HUES6 (cell line): Measurements from ENCODE around the gene PARD3.
"Not testable (repeated sequence)": the region's sequence is repeated elsewhere in the genome, so short reads cannot be mapped to it uniquely, and the experiment has no call there.

Source experiments
- H3K27ac ChIP-seq: 2 replicates; pipeline ENCODE4 v1.7.0; 2013; ENCODE audit warnings: low read depth, mild to moderate bottlenecking, low read length, inconsistent platforms
- H3K27me3 ChIP-seq: 2 replicates; pipeline ENCODE4 v1.6.1; 2013; ENCODE audit warnings: low read length; ENCODE audit not compliant: control insufficient read depth, insufficient read depth
- H3K36me3 ChIP-seq: 2 replicates; pipeline ENCODE4 v1.6.1; 2013; ENCODE audit warnings: low read length; ENCODE audit not compliant: control insufficient read depth, insufficient read depth
- H3K4me1 ChIP-seq: 2 replicates; pipeline ENCODE4 v1.6.1; 2013; ENCODE audit warnings: low read length; ENCODE audit not compliant: control insufficient read depth, insufficient read depth
- H3K4me3 ChIP-seq: 2 replicates; pipeline ENCODE4 v1.5.1; 2013; ENCODE audit warnings: low read depth, low read length
- H3K9ac ChIP-seq: one replicate; pipeline ENCODE4 v1.6.1; 2013; ENCODE audit warnings: mild to moderate bottlenecking, low read length
- H3K9me3 ChIP-seq: 2 replicates; pipeline ENCODE4 v1.6.1; 2013; ENCODE audit warnings: low read depth, low read length; ENCODE audit not compliant: control insufficient read depth, insufficient read depth

The PARD3 gene

DNA sequence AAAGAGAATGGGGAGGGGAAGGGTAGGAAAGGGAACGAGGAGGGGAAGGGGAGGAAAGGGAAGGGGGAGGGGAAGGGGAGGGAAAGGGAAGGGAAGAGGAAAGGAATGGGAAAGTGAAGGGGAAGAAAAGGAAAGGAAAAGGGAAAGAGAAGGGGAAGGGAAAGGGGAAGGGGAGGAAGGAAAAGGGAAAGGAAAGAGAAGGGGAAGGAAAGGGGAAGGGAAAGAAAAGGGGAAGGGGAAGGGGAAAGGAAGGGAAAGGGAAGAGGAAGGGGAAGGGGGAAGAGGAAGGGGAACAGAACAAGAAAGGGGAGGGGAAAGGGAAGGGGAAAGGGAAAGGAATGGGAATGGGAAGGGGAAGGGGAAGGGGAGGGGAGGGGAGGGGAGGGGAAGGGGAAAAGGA, 352.1 kb downstream of the PARD3 start:
- H3K27ac ChIP-seq: no peak overlapping the region

DNA sequence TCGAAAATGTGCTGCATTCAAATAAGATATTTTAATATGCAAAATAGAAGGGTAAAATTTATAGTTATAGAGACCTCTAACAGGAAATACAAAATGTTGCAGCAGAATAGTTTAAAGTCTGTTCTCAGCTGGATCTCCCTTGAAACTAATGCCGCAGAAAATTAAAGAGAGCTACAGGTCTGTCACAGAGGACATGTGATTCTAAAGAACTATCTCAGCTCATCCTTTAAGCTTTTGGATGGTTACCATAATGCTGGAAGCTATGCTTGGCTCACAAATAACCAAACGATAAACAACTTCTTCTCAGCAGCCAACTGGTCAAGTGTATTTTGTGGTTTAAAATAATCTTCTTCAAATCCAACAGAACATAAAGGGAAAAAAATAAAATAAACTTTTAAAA, 353.0 kb downstream of the PARD3 start:
- Histone ChIP-seq H3K4me1 (no peaks in the 10 kb centered on the region), H3K9me3 (no peaks in the 10 kb centered on the region), H3K4me3 (no peak overlapping the region), H3K9ac (no peak overlapping the region), H3K27me3 (no peaks in the 10 kb centered on the region), H3K27ac (no peak overlapping the region), H3K36me3 (no peaks in the 10 kb centered on the region)

More for the DNA sequence above, 352.1 kb downstream of the PARD3 start:
- H3K27me3 ChIP-seq: no peaks in the 10 kb centered on the region
- no peaks in the 10 kb centered on the region for H3K36me3 ChIP-seq
- H3K9me3 ChIP-seq: no peaks in the 10 kb centered on the region
- H3K4me3 ChIP-seq: no peak overlapping the region
- no peaks in the 10 kb centered on the region for H3K4me1 ChIP-seq
- no peak overlapping the region for H3K9ac ChIP-seq

GRCh38 chr10:34454590-34455261, 360.4 kb downstream of the PARD3 start:
- H3K9ac ChIP-seq: no peak overlapping the region
- H3K4me1 ChIP-seq: peaks cover 7% of the 10 kb centered on the region; the same call in 1 of the 2 replicates
- H3K4me3 ChIP-seq: no peak overlapping the region
- no peaks in the 10 kb centered on the region for H3K27me3 ChIP-seq
- no peak overlapping the region for H3K27ac ChIP-seq
- no peaks in the 10 kb centered on the region for H3K36me3 ChIP-seq
- H3K9me3 ChIP-seq: no peaks in the 10 kb centered on the region

DNA sequence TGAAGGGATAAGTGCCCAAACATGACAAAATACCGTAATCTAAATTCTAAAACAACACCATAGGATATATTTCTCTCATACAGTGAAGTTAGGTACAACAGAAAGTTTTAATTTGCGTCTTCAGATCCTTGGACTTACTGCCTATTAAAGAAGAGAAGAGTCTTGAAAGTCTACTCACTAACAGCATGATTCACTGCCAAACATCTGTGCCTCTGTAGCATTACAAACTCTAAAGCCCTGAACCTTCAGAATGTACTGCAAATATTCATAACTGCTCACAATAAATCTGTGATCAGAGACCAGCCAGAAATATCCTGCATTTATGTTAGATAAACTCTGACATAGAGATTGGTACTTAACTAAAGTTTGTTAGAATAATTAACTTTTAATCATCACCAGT, 365.3 kb downstream of the PARD3 start:
- peak overlapping the region; percentile 14; the same call in 1 of the 2 replicates for H3K27ac ChIP-seq
- H3K9ac ChIP-seq: no peak overlapping the region
- peaks cover 3% of the 10 kb centered on the region; the same call in 1 of the 2 replicates for H3K4me1 ChIP-seq
- H3K4me3 ChIP-seq: no peak overlapping the region
- H3K9me3 ChIP-seq: no peaks in the 10 kb centered on the region
- no peaks in the 10 kb centered on the region for H3K27me3 ChIP-seq
- no peaks in the 10 kb centered on the region for H3K36me3 ChIP-seq

DNA sequence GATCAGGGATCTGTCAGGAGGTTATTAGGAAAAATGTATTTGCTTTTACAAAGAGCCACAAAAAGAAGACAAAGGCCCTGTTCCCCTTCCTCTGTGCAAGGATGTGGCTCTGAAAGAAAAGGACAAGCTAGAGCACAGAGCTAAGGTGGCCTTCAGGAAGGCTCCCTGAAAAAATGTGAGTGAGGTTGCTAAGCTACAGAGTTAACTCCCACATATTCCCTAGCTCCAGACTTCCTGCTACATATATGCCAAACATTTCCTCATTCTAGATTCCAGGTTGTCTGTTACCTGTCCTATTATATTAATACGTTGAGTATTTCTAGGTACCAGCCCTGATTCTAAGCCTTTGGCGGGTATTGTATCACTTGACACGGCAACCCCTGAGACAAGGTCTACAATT, 369.0 kb downstream of the PARD3 start:
- no peaks in the 10 kb centered on the region for H3K9me3 ChIP-seq
- H3K4me1 ChIP-seq: no peaks in the 10 kb centered on the region
- no peaks in the 10 kb centered on the region for H3K36me3 ChIP-seq
- no peak overlapping the region for H3K27ac ChIP-seq
- no peak overlapping the region for H3K9ac ChIP-seq
- no peaks in the 10 kb centered on the region for H3K27me3 ChIP-seq
- no peak overlapping the region for H3K4me3 ChIP-seq

- no peaks in the 10 kb centered on the region for H3K36me3 ChIP-seq
These were observed 370.6 kb downstream of the PARD3 start for GRCh38 chr10:34444223-34445183.

DNA sequence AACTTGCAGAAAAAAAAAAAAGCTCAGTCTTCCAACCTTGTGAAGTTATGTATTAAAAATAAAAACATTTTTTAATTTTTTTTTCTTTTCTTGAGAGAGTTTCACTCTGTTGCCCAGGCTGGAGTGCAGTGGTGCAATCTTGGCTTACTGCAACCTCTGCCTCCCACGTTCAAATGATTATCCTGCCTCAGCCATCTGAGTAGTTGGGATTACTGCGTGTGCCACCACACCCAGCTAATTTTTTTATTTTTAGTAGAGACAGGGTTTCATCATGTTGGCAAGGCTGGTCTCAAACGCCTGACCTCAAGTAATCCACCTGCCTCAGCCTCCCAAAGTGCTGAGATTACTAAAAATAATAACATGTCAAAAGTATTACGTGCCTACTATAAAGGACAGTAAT, 375.7 kb downstream of the PARD3 start:
- H3K9ac ChIP-seq, H3K9me3 ChIP-seq, H3K27me3 ChIP-seq, H3K4me3 ChIP-seq, H3K27ac ChIP-seq, H3K36me3 ChIP-seq, H3K4me1 ChIP-seq: not testable (repeated sequence)

More at GRCh38 chr10:34444223-34445183, 370.6 kb downstream of the PARD3 start:
- Histone ChIP-seq H3K9me3 (no peaks in the 10 kb centered on the region), H3K4me1 (no peaks in the 10 kb centered on the region), H3K27me3 (no peaks in the 10 kb centered on the region), H3K27ac (no peak overlapping the region), H3K4me3 (no peak overlapping the region), H3K9ac (no peak overlapping the region)

GRCh38 chr10:34438741-34439140, 376.4 kb downstream of the PARD3 start:
- Histone ChIP-seq H3K4me1 (peaks cover 12% of the 10 kb centered on the region), H3K36me3 (no peaks in the 10 kb centered on the region), H3K27me3 (no peaks in the 10 kb centered on the region), H3K27ac (no peak overlapping the region), H3K9me3 (no peaks in the 10 kb centered on the region), H3K9ac (no peak overlapping the region), H3K4me3 (no peak overlapping the region)

GRCh38 chr10:34437906-34438305, 377.2 kb downstream of the PARD3 start:
- no peak overlapping the region for H3K9ac ChIP-seq
- H3K9me3 ChIP-seq: no peaks in the 10 kb centered on the region
- H3K4me1 ChIP-seq: peaks cover 13% of the 10 kb centered on the region
- H3K4me3 ChIP-seq: no peak overlapping the region
- H3K27ac ChIP-seq: no peak overlapping the region
- H3K36me3 ChIP-seq: no peaks in the 10 kb centered on the region
- H3K27me3 ChIP-seq: no peaks in the 10 kb centered on the region

DNA sequence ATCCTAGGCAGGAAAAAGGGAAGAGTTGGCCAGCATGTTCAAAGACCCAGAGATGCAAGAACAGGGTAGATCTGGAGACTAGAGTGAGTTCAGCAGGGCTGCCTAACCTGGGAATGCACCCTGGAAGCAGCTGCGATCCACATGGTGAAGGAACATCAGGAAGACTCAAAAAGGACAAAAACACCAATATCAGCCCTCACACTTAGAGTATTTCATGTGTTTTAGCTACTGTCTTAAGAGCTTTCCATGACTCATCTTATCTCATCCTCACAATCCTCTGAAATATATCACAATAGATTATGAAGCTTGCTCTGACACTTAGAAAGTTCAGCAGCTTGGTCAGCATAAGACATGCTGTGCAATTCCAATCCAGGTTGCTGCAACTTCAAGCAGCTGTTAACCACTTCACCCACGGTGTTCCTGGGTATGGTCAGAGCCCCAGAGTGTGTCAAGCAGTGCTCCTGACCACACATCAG, 380.9 kb downstream of the PARD3 start:
- Histone ChIP-seq H3K27me3 (no peaks in the 10 kb centered on the region), H3K9me3 (no peaks in the 10 kb centered on the region), H3K27ac (no peak overlapping the region), H3K36me3 (no peaks in the 10 kb centered on the region), H3K4me3 (no peak overlapping the region), H3K4me1 (peaks cover 20% of the 10 kb centered on the region), H3K9ac (no peak overlapping the region)
